Right forelimb (tissue), 1 donor: ENCODE data around the gene NPPC.
"Not testable (repeated sequence)": the region's sequence is repeated elsewhere in the genome, so short reads cannot be mapped to it uniquely, and the experiment has no call there.

ENCODE experiments used
- DNase-seq: peaks from one replicate; pipeline ENCODE4 v3.0.0-alpha.2; 2018

NPPC gene

GRCh38 chr2:231883468-231883881, 42.7 kb downstream of the NPPC start:
- no peak for DNase-seq

- no peak for DNase-seq
Measured at GRCh38 chr2:231882646-231883045, 43.5 kb downstream of the NPPC start.

GRCh38 chr2:231880371-231880770, 45.8 kb downstream of the NPPC start:
- not testable (repeated sequence) for DNase-seq

- DNase-seq, result no peak
Measured at GRCh38 chr2:231879216-231879615, 47.0 kb downstream of the NPPC start.

- no peak for DNase-seq
Measured at GRCh38 chr2:231877533-231878456, 48.4 kb downstream of the NPPC start.

- no peak for DNase-seq
Measured at GRCh38 chr2:231874944-231875343, 51.3 kb downstream of the NPPC start.
